Measurements from ENCODE around the gene LRCOL1. TPM values are rescaled to one million over a fixed set of nuclear protein-coding genes. Genes with fewer than 3 reads are reported as not detected.

Gene LRCOL1
- total and polyA plus RNA-seq, 10 donors = 0.54 to 4.1 (median 1.4) TPM; not detected in 2

- DNase-seq = no peak
- 94 to 97% (median 96%) methylated on average over 23 to 24 of the region's 24 CpGs for WGBS, 5 donors
- no peaks in the 10 kb centered on the region for H3K9me3 ChIP-seq
These were observed 15.5 kb upstream of the LRCOL1 start for GRCh38 chr12:132625731-132626430.

DNA sequence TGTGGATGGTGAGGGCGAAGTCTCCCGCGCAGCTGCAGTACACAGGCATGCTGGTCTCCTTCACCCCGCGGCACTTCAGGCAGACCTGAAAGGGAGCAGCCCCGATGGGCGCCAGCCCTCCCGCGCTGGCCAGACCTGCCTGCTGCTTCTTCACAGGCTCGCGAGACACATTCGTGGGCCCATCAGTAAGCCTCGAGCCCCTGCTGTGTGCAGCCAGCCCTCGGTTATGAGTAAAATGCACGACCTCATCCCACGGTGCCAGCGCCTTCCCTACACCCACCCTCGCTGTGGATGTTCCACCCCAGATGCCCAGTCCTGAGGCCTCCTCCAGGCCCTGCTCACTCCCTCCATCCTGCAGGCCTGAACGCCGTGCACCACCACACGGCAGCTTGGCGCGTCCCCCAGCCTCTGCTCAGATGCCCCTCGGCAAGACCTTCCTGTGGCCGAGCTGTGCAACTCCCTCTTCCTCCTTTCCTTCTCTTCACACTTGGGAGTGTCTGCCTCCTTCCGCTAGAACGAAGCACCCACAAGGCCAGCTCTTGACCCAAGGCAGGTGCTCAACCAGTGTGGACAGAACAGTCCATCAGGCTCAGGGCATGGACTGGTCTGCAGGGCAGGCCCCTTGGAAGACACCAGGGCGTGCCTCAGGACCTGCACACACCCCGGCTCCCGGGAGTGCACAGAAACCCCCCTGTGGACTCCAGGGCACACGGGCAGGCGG, 14.7 kb upstream of the LRCOL1 start:
- Histone ChIP-seq H3K4me1 (peaks cover 0 to 25% (median 15%) of the 10 kb centered on the region in 6 donors), H3K9me3 (no peaks in the 10 kb centered on the region), H3K27ac (no peak overlapping the region), H3K36me3 (peaks cover 0 to 71% (median 42%) of the 10 kb centered on the region in 6 donors), H3K4me3 (no peak overlapping the region), H3K27me3 (replicated peaks in 1 of 7) (peaks cover 0 to 12% (median 6%) of the 10 kb centered on the region in 7 donors)
- no peak for TF ChIP-seq CTCF (IDR thresholded peaks at IDR 0.05 in 8 of 11, conservative IDR thresholded peaks at IDR 0.05 in 3 of 11)
- peak in 1 of 3 donors; percentile 7 for TF ChIP-seq POLR2AphosphoS5 (IDR thresholded peaks at IDR 0.05)
- no peak for TF ChIP-seq POLR2A (IDR thresholded peaks at IDR 0.05)
- WGBS, 5 donors = 87 to 94% (median 90%) methylated on average over 28 to 32 of the region's 32 CpGs
- DNase-seq = no peak
- intact Hi-C loops (cut with DNase I; ENCODE audit: low total_unique reads) = no loop called here

More at GRCh38 chr12:132625731-132626430, 15.5 kb upstream of the LRCOL1 start:
- Histone ChIP-seq H3K36me3 (peaks cover 0 to 79% (median 50%) of the 10 kb centered on the region in 6 donors), H3K27ac (no peak overlapping the region), H3K27me3 (replicated peaks in 1 of 7) (peaks cover 0 to 4% (median 0%) of the 10 kb centered on the region in 7 donors), H3K4me3 (no peak overlapping the region), H3K4me1 (peaks cover 0 to 25% (median 15%) of the 10 kb centered on the region in 6 donors)
- intact Hi-C loops (cut with DNase I; ENCODE audit: low total_unique reads) = no loop called here
- TF ChIP-seq POLR2AphosphoS5 (IDR thresholded peaks at IDR 0.05) (peak in 1 of 3 donors; percentile 7), CTCF (IDR thresholded peaks at IDR 0.05 in 8 of 11, conservative IDR thresholded peaks at IDR 0.05 in 3 of 11) (no peak)

- H3K27me3 ChIP-seq (replicated peaks in 1 of 7) = peaks cover 0 to 19% (median 13%) of the 10 kb centered on the region in 7 donors
- no peaks in the 10 kb centered on the region for H3K9me3 ChIP-seq
- peaks cover 0 to 32% (median 17%) of the 10 kb centered on the region in 6 donors for H3K4me1 ChIP-seq
- TF ChIP-seq CTCF (IDR thresholded peaks at IDR 0.05 in 8 of 11, conservative IDR thresholded peaks at IDR 0.05 in 3 of 11) = no peak
- no peak for TF ChIP-seq POLR2AphosphoS5 (IDR thresholded peaks at IDR 0.05)
- TF ChIP-seq POLR2A (IDR thresholded peaks at IDR 0.05) = no peak
- no peak for DNase-seq
- intact Hi-C loops (cut with DNase I; ENCODE audit: low total_unique reads) = no loop called here
- WGBS, 5 donors = 77 to 93% (median 89%) methylated on average over 21 to 22 of the region's 22 CpGs
- H3K27ac ChIP-seq = peak overlapping the region in 3 of 8 donors; percentile 60 to 74 (median 72)
- peaks cover 0 to 64% (median 35%) of the 10 kb centered on the region in 6 donors for H3K36me3 ChIP-seq
- H3K4me3 ChIP-seq = no peak overlapping the region
These were observed 13.9 kb upstream of the LRCOL1 start for GRCh38 chr12:132624186-132624855.

Data from spleen (tissue), 11 donors.